ENCODE measurements around the gene AADAT. TPM values are rescaled to one million over a fixed set of nuclear protein-coding genes. Genes with fewer than 3 reads are reported as not detected.

The AADAT gene
- total RNA-seq, 1 donor from 2014 or later: not detected

DNA sequence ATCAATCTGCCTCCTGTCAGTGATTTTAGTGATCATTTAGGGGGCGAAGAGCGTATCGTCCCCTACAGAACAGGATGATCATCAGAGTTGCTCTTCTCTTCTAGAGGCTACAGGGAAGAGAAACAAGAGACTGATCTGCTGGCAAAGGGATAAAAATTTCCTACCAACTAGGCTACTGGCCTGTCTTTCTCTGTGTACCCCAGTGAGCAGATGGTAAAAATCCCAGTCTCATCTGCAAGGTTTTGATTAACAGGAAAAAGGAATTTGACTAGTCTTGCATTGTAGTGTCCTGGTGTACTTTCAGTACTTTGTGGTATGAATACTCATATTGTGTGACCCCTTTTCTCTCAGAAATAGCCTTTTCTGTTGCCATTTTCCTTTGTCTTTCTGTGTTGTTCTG, 21.8 kb upstream of the AADAT start:
- Mint-ChIP-seq H3K36me3 (ENCODE audit: low read depth) (no peaks in the 10 kb centered on the region), H3K9me3 (no peaks in the 10 kb centered on the region), H3K27me3 (no peaks in the 10 kb centered on the region), H3K27ac (no peak overlapping the region), H3K4me3 (no peak overlapping the region), H3K4me1 (no peaks in the 10 kb centered on the region)
- POLR2A ChIA-PET: no interaction called here
- DNase-seq: no peak
- intact Hi-C loops (cut with micrococcal nuclease): no loop called here
- TF ChIP-seq, protein P1, sequence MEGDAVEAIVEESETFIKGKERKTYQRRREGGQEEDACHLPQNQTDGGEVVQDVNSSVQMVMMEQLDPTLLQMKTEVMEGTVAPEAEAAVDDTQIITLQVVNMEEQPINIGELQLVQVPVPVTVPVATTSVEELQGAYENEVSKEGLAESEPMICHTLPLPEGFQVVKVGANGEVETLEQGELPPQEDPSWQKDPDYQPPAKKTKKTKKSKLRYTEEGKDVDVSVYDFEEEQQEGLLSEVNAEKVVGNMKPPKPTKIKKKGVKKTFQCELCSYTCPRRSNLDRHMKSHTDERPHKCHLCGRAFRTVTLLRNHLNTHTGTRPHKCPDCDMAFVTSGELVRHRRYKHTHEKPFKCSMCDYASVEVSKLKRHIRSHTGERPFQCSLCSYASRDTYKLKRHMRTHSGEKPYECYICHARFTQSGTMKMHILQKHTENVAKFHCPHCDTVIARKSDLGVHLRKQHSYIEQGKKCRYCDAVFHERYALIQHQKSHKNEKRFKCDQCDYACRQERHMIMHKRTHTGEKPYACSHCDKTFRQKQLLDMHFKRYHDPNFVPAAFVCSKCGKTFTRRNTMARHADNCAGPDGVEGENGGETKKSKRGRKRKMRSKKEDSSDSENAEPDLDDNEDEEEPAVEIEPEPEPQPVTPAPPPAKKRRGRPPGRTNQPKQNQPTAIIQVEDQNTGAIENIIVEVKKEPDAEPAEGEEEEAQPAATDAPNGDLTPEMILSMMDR (IDR thresholded peaks at IDR 0.05): no peak
- ATAC-seq (ENCODE audit: low read depth): no peak
- CTCF ChIA-PET: no interaction called here

DNA sequence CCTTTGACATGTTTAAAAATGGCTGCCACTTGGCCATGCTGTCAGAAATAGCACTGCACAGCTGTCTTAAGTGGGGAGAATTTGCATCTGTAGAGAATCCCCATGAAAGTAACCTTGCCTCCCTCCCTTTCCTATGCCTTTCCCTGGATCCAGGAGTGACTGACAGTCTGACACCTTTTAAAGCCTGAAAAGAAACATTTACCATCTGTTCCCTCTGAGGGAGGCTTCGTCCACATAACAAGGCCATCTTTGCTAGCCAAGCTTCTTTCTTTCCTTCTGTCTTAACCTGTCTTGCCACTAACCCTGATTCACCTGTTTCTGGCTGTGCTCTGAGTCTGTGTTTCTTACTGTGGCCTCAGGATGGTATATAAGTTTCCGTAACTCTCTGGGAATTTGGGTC, 21.3 kb upstream of the AADAT start:
- H3K4me3 Mint-ChIP-seq: no peak overlapping the region
- no peaks in the 10 kb centered on the region for H3K4me1 Mint-ChIP-seq
- no peak overlapping the region for H3K27ac Mint-ChIP-seq
- POLR2A ChIA-PET: no interaction called here
- no peaks in the 10 kb centered on the region for H3K9me3 Mint-ChIP-seq
- ATAC-seq (ENCODE audit: low read depth): no peak
- intact Hi-C loops (cut with micrococcal nuclease): no loop called here
- no peak for DNase-seq
- H3K36me3 Mint-ChIP-seq (ENCODE audit: low read depth): no peaks in the 10 kb centered on the region
- H3K27me3 Mint-ChIP-seq: no peaks in the 10 kb centered on the region
- CTCF ChIA-PET: no interaction called here
- TF ChIP-seq, protein P1 (IDR thresholded peaks at IDR 0.05): no peak

DNA sequence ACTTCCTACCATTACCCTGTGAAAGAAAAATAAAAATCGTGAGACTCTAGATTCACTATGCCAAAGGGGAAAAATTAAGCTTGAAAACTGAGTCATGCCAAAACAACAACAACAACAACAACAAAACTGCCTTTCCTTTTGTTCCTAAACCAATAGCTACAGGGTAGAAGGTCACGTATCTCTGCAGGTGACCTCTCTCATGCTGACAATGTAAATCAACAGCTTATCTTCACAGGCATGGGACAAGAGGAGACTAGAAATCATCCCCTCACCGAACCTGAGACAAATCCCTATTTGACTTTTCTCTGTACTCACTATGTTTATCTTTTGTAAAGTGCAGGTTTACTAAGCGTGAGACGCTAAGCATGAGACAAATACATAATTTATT, 20.5 kb upstream of the AADAT start:
- Mint-ChIP-seq H3K27me3 (no peaks in the 10 kb centered on the region), H3K27ac (no peak overlapping the region), H3K9me3 (no peaks in the 10 kb centered on the region), H3K36me3 (ENCODE audit: low read depth) (no peaks in the 10 kb centered on the region), H3K4me1 (no peaks in the 10 kb centered on the region), H3K4me3 (no peak overlapping the region)
- ChIA-PET CTCF (no interaction called here), POLR2A (no interaction called here)
- ATAC-seq (ENCODE audit: low read depth) (no peak), DNase-seq (no peak)
- TF ChIP-seq, protein P1 (IDR thresholded peaks at IDR 0.05): no peak
- intact Hi-C loops (cut with micrococcal nuclease): no loop called here

DNA sequence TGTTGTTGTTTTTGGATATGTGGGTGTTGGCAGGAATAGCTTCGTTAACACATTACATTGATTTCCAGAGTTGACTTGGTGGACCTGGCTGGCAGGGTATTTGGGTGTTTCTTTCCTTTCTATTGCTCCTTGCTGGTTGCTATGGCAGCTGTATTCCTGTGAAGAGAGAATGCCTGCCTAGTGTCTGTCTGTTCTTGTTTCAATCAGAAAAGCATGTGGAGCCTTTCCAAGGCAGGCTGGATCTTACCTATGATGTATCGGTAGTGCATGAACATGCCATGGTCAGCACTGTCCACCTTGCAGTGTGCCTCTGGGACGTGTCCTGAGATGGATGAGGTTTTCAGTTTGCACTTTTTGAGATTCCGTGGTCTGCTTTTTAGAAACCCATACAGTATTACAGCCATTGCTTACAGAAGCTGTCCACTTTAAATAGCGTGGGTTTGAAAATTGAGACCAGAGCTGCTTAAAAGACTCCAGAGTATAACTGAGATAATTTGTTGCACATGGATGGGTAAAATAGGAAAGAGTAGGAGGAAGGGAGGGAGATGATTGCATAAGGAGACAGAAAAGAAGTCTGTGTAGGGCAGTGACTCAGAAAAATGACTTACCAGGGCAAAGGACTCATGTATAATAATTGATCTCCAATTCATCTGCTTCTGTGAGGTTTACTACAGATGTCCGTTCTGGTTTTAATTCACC, 20.0 kb upstream of the AADAT start:
- H3K4me1 Mint-ChIP-seq: no peaks in the 10 kb centered on the region
- H3K4me3 Mint-ChIP-seq: no peak overlapping the region
- DNase-seq (no peak), ATAC-seq (ENCODE audit: low read depth) (no peak)
- no peaks in the 10 kb centered on the region for H3K36me3 Mint-ChIP-seq (ENCODE audit: low read depth)
- H3K9me3 Mint-ChIP-seq: no peaks in the 10 kb centered on the region
- ChIA-PET POLR2A (no interaction called here), CTCF (no interaction called here)
- TF ChIP-seq, protein P1 (IDR thresholded peaks at IDR 0.05): no peak
- no peak overlapping the region for H3K27ac Mint-ChIP-seq
- no peaks in the 10 kb centered on the region for H3K27me3 Mint-ChIP-seq
- intact Hi-C loops (cut with micrococcal nuclease): no loop called here

DNA sequence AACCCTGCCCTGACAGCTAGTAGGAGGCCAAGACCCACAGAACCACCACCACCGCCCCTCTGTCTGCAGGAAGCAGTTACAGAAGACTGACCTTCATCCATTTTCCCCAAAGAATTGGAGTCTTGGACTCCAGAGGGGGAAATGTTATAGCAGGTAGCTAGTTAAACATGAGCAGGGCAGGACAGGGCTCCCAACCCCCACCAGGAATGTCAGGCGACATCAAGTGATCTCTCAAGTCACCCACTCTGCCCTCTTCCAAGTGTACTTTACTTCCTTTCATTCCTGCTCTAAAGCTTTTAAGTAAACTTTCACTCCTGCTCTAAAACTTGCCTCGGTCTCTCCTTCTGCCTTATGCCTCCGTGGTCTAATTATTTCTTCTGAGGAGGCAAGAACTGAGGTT, 17.1 kb upstream of the AADAT start:
- no peaks in the 10 kb centered on the region for H3K36me3 Mint-ChIP-seq (ENCODE audit: low read depth)
- no peaks in the 10 kb centered on the region for H3K4me1 Mint-ChIP-seq
- H3K27ac Mint-ChIP-seq: no peak overlapping the region
- CTCF ChIA-PET: no interaction called here
- DNase-seq: no peak
- H3K4me3 Mint-ChIP-seq: no peak overlapping the region
- ATAC-seq (ENCODE audit: low read depth): no peak
- H3K9me3 Mint-ChIP-seq: no peaks in the 10 kb centered on the region
- TF ChIP-seq, protein P1 (IDR thresholded peaks at IDR 0.05): no peak
- POLR2A ChIA-PET: no interaction called here
- intact Hi-C loops (cut with micrococcal nuclease): no loop called here
- H3K27me3 Mint-ChIP-seq: no peaks in the 10 kb centered on the region

Data from activated B cell treated with CpG ODN at 0.5 μM for 24 hours (primary cell).